ENCODE measurements around the gene EHBP1L1.
A peak's percentile ranks its signal among the peaks of the same experiment; 100 is the strongest.

Gene EHBP1L1

DNA sequence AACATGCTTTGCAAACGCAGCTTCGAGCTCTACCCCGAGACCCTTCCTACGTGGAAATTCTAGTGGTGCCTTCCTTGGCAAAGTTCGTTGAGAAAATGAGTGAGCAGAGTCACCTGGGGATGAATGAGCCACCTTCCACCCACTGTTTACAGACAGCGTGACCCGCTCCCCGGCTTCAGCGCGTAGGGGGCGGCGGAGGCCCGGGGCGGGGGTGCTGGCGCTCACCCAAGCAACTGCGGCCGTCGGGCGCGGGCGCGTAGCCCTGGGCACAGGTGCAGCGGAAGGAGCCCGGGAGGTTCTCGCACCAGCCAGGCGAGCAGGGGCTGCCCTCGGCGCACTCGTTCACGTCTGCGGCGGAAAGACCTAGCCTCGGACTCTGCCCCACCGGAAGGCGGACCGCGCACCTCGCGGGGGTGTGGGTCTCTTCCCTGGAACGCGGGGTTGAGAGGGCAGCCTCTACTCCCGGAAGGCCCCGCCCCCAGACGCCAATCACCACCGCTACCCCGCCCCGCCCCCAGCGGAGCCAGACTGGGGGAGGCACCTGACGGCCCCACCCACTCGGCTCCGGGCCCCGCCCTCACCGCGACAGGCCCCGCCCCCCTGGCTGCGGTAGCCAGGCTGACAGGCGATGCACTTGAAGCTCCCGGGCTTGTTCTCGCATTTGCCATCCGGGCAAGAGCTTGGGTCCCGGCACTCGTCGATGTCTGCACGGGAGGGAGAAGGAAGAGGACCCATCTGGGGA is 29.5 kb upstream of the EHBP1L1 start:
- DNase-seq: peak; percentile 81 to 95 (median 90)

DNA sequence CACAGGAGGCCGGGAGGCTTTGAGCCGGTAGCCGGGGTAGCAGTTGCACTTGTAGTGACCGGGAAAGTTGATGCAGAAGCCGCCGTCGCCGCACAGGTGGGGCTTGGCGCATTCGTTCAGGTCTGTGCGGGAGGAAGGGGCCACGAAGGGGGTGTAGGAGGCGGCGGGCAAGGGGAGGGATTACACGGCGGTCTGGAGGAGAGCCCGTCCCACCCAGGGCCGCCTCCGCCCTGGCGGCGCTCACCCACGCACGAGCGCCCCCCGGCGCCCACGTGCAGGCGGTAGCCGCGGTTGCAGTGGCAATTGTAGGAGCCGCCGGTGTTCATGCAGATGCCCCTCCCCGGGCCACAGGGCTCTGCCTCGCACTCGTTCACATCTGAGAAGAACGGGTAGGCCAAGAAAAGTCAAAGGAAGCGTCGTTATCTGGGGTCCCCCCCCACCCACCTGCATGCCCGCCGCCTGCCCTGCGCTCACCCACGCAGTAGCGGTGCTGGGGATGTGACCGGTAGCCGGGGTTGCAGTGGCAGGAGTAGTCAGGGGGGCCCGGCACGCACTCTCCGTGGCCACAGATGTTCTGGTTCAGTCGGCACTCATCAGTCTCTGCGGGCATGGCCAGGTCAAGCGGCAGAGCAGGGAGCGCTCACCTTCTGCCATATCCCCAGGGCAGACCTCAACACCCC is 28.3 kb upstream of the EHBP1L1 start:
- no peak for DNase-seq

- DNase-seq: no peak
Measured at GRCh38 chr11:65548395-65548794, 27.5 kb upstream of the EHBP1L1 start.

- DNase-seq: peak; percentile 36 to 70 (median 61)
Measured at GRCh38 chr11:65549096-65549495, 26.8 kb upstream of the EHBP1L1 start.

GRCh38 chr11:65551572-65552387 is 24.1 kb upstream of the EHBP1L1 start:
- peak; percentile 51 to 79 (median 58) for DNase-seq

DNA sequence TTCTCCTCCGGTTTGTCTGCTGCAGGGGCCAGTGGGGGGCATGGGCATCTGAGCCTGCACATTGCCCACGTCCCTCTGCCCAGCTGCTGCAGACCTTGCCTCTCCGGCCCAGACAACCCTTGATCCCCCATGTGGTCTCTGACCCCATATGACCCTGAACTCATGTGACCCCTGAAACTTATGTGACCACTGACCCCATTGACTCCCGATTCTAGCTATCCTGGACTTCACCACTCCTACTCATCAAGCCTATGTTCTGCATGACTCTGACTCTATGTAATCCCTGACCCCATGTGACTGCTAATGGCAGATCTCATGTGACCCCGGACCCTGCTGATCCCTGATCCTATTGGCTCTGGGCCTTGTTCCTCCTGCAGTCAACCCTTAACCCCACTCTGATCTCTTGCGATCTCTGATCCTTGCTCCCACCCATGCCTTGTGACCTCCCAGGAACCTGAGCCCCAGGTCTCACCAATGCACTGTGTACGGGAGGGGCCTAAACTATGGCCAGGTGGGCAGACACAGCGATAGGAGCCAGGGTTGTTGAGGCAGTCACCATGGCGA is 23.4 kb upstream of the EHBP1L1 start:
- DNase-seq: peak; percentile 76 to 91 (median 84)

DNA sequence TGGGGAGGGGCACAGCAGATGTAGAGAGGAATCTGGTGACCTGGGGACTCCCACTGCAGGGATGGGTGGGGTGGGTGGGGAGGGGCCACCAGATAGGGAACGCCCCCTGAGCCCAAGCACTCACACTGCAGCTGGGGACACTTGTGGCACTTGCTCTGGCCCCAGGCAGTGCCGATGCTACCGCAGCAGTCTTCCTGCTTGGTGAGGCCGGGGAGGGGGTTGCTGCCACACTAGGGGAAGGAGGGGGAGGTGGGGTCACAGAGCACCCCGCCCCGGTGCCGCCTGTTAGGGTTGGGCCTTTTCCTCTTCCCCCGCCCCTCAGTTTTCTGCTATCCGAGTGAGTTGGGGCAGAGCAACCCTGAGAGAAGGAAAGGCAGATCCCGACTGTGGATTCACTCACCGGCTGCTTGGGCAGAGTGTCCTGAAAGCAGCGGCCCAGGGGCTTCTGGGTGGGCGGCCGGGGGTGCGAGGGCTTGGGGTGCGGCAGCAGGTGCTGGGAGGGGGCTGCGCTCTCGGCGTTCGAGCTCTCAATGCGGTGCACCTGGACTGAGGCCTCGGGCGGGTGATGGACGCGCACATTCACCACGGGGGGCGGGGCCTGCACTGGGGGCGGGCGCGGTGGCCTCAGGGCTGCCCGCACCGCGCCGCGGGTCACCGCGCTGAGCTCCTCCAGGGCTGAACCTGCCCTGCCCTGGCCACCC is 22.4 kb upstream of the EHBP1L1 start:
- DNase-seq: peak; percentile 62 to 89 (median 73)

DNA sequence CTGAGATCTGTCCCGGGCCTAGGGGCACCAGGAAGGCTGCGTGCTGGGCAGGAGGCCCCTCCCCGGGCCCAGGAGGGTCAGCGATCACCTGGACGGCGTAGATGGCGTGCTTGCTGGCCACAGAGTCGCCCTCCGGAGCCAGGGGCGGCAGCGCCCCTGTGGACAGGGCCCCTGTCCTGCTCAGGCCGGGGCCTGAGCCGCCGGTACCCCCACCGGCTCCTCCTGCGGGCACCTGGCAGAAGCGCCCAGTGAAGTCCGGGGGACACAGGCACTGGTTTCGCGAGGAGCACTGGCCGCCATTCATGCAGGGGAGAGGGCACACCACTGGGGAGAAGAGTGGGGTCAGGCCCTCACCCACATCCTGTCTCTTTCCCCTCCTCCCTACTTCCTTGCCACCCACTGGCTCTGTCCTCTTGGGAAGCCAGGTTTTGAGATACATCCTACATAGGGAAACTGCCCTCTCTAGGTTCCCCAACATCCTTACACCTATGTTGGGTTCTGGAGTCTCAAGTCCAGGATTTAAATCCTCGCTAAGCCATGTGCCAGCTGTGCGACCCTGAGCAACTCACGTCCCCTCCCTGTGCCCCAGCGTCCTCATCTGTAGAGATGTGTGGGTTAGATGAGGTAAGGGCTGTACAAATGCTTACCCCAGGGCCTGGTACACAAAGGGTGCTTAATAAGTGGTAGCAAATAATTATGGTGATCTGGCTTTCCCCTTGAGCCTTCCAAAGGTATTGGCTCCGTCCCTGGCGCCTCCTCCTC is 21.6 kb upstream of the EHBP1L1 start:
- no peak for DNase-seq

DNA sequence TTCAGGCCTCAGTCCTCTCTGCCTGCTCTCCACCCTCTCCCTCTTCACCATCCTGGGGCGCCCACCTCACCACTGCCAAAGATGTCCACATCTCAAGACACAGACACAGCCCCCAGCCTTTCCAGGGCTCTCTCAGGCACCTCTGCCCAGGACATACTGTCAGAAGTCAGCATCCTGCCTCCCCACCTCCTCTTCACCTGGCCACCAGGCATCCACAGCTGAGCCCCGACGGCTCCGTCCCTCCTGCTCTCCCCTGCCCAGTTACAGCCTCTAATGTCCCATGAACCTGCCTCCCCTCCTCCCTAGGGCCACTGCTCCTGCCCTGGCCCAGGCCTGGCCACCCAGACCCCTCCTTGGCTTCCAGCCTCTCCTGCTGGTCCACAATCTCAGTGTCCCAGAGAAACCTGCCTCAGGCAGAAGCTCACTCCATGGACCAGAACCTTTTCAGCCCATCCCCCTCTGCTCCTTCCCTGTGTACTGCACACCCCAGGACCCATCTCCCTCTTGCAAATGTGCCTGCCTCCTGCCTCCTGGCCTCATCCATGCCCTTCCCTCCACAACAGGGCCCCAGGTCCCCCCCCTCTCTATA is 20.9 kb upstream of the EHBP1L1 start:
- DNase-seq: no peak

DNA sequence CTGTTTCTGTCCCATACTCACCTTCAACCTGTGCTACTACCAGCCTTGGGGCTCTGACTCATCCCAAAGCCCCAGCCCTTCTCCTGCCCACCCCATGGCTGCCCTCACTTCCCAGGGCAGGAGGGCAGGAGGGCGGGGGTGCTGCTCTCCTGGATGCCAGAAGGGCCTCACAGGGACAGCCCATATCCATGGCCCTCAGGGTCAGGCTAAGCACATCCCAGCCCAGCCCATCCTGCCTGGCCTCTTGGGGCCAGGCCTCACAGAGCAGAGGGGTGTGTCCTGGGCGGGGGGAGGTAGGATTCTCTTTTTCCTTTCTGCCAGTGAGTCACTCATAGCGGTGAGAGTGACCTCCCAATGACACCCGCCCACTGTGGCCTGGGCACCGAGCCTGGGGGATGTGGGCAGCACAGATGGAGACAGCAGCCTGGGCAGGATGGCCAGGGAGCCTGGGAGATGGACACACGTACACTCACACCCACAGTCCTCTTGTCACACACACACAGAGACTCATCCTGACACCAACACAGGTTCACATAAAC is 20.1 kb upstream of the EHBP1L1 start:
- peak; percentile 43 to 73 (median 60) for DNase-seq

- no peak for DNase-seq
Measured at GRCh38 chr11:65556470-65557279, 19.2 kb upstream of the EHBP1L1 start.

DNA sequence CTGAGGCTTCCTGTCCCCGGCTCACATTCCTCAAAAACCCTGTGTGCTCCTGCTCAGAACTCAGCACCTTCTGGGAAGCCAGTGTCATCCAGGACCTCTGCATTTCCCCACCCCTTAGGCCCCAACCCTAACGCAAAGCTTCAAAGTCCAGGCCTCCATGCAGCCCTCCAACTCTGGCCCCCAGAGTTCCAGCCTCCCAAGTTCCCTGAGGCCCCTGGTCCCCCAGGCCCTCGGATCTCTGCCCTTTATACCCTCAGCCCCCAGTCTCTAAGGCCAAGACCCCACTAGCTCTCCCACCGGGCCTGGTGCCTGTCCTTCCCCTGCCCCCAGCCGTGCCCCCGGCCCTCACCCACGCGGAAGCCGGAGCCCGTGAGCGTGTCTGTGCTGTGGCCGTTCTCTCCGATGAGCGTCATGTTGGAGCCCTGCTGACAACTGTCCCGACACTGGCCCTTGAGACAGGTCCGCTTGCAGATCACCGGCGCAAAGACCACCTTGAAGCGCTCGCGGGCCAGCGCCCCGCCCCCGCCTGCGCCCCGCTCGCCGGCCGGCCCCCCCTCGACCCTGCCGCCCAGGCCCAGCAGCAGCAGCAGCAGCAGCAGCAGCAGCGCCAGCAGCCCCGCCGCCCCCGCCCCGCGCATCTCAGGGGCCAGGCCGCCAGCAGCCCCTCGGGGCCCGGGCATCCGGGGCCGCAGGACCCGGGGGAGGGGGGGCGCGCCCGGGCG is 18.4 kb upstream of the EHBP1L1 start:
- DNase-seq: no peak

- DNase-seq: peak; percentile 64 to 88 (median 76)
Measured at GRCh38 chr11:65558002-65558929, 17.6 kb upstream of the EHBP1L1 start, which contains the start of gene LTBP3. LTBP3 (minus strand) TSS chr11:65558359; CDS start chr11:65557959, 400 bp downstream.

DNA sequence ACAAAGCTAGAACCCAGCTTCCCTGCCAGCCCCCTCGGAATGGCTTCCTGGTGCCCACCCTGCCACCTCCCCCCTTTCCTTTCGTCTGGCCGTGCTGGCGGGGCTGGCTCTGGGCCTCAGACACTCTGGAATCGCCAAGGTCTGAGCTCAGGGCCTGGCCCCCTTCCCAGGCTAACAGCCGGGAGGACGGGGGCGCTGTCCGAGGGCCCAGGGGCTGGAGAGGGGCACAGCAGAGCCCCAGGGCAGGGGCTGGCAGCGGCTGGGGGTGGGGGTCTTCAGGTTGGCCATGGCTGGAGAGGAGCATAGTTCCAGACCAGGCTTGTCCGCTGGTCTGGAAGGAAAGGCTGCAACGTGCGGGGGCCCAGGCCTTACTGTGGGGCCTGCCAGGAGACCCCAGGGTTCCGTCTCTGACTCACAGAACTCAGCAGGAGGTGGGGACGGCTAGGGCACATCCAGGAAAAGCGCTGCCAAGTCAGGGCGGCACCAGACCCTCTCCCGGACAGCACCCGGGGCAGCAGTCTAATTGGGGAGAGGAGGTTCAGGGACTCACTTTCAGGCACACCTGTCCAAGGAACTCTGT is 16.8 kb upstream of the EHBP1L1 start:
- no peak for DNase-seq

DNA sequence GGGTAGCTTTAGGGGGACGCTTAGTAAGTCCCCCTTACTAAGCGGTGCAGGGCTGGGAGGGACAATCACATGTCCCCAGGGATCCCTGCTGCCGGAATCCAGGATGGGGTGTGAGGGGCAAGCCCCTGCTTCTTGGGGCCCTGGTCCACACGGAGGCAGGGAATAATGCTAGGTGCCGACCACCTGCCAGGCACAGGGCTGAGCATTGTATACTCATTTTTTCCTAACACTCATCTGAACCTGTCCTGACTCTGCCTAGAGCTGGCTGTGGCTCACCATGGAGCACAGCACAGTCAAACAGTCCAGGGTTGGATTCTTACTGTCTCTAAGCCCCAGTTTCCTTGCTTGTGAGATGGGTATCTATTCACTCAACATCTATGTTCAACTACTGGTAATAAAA is 16.3 kb upstream of the EHBP1L1 start:
- DNase-seq: no peak

DNA sequence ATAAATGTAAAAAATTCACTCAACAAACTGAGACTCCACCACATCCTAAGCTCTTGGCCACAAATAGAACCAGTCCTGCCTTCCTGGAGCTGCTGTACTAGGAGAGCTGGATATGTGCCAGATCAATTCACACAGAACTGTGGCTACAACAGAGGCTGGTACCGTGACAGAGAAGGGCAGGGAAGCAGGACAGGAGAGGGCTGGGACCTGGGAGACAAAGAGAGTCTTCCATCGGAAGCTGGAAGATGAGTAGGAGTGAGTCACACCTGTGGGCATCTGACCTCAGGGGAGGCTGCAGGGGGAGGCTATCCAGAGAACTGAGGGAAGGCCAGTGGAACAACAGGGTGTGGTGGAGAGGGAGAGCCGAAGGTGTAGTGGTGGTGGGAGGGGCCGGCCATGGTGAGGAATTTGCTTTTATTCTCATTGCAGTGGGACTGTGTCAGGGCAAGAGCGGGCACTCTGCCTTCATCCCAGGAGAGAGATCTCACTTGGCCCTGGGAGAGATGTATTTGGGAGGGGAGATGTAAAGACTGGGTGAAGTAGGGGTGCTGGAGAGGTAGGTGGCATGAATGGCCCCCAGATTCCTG is 15.8 kb upstream of the EHBP1L1 start:
- no peak for DNase-seq
